Neural cell (in vitro differentiated cells): ENCODE results near the gene RAET1G.
"Not testable (repeated sequence)": the region's sequence is repeated elsewhere in the genome, so short reads cannot be mapped to it uniquely, and the experiment has no call there.

ENCODE experiments used
- CTCF ChIP-seq: fragments of 450-650 bp; IDR thresholded peaks from 2 replicates; pipeline ENCODE4 v1.5.1; 2014; ENCODE audit warnings: antibody characterized with exemption, mild to moderate bottlenecking, moderate library complexity; ENCODE audit not compliant: poor library complexity, severe bottlenecking
- EP300 ChIP-seq: fragments of 450-650 bp; conservative IDR thresholded peaks from 2 replicates; pipeline ENCODE4 v1.6.1; 2014; ENCODE audit warnings: antibody characterized with exemption, mild to moderate bottlenecking, moderate library complexity; ENCODE audit not compliant: poor library complexity, severe bottlenecking
- POLR2AphosphoS5 ChIP-seq: IDR thresholded peaks from 2 replicates; pipeline ENCODE4 v1.6.1; 2012

- not testable (repeated sequence) for TF ChIP-seq POLR2AphosphoS5, CTCF, EP300
Measured at GRCh38 chr6:149954328-149954983, 31.5 kb upstream of the RAET1G start.
